Gastrocnemius medialis (tissue), 4 donors: ENCODE data around the gene RPL13. TPM values are rescaled to one million over a fixed set of nuclear protein-coding genes. Genes with fewer than 3 reads are reported as not detected.

Experiments
- ATAC-seq, 2 donors: fragments of 150-250 bp; one replicate each; pipeline ENCODE4 v1.9.1; 2016
- DNase-seq, 2 donors: peaks; one replicate each; pipeline ENCODE4 v3.0.0-alpha.2; 2019
- H3K27ac ChIP-seq, 4 donors: fragments of 200-600 bp; sonication (generic); 1 replicate in 1 of 4; 2 replicates in 3 of 4; pipeline ENCODE4 v1.5.1; 2016 to 2018; ENCODE audit warnings: mild to moderate bottlenecking in 2 of 4, moderate library complexity in 1 of 4
- H3K27me3 ChIP-seq, 3 donors: fragments of 200-600 bp; sonication (generic) in 2 of 3; 1 replicate in 1 of 3; 2 replicates in 2 of 3; pipeline versions ENCODE4 v1.5.1 to v1.6.0; 2016 to 2019; ENCODE audit warnings: mild to moderate bottlenecking in 1 of 3, moderate library complexity in 1 of 3
- H3K36me3 ChIP-seq, 2 donors: fragments of 200-600 bp; sonication (generic) in 1 of 2; one replicate each; pipeline ENCODE4 v1.5.1; 2017 to 2018
- H3K4me1 ChIP-seq, 2 donors: fragments of 200-600 bp; sonication (generic) in 1 of 2; one replicate each; pipeline ENCODE4 v1.5.1; 2016 to 2017; ENCODE audit warnings: mild to moderate bottlenecking in 2 of 2
- H3K4me3 ChIP-seq, 4 donors: fragments of 200-600 bp; sonication (generic) in 3 of 4; 1 replicate in 1 of 4; 2 replicates in 3 of 4; pipeline ENCODE4 v1.5.1; 2016 to 2019; ENCODE audit warnings: mild to moderate bottlenecking in 2 of 4
- H3K9me3 ChIP-seq, 3 donors: fragments of 200-600 bp; sonication (generic) in 2 of 3; 1 replicate in 1 of 3; 2 replicates in 2 of 3; pipeline ENCODE4 v1.5.1; 2016 to 2019
- CTCF ChIP-seq, 5 experiments: fragments of 450-650 bp in 3 of 5; fragments of 200-600 bp in 2 of 5; sonication (generic) in 2 of 5; IDR thresholded peaks in 4 of 5; conservative IDR thresholded peaks in 1 of 5; 1 replicate in 4 of 5; 2 replicates in 1 of 5; pipeline ENCODE4 v1.5.1; 2016 to 2019; ENCODE audit warnings: antibody characterized with exemption in 5 of 5, mild to moderate bottlenecking in 3 of 5, moderate library complexity in 3 of 5
- POLR2A ChIP-seq, 2 donors: fragments of 450-650 bp; IDR thresholded peaks; one replicate each; pipeline ENCODE4 v1.6.1; 2017; ENCODE audit warnings: antibody characterized with exemption in 2 of 2, mild to moderate bottlenecking in 2 of 2, moderate library complexity in 2 of 2
- in situ Hi-C, 4 donors: fragments of 200-750 bp; cut with MboI; loops; one replicate each; pipeline versions ENCODE4 v1.15.0 to v1.8.0; 2017; ENCODE audit warnings: low sequenced_read_pairs in 4 of 4
- intact Hi-C: fragments of 100-400 bp; cut with DNase I; formaldehyde crosslinking; loops from one replicate; pipeline ENCODE4 v1.15.1; 2023; ENCODE audit warnings: low total_unique reads
- total RNA-seq, 4 donors: library from RNA; depleted of rRNA; stranded (reverse); fragments of >200 nt; gene quantifications; one replicate each; pipeline versions ENCODE4 v1.1.0 to v1.2.3, GENCODE V29; 2016

The RPL13 gene
- total RNA-seq, 4 donors from 2014 or later, result 4,295 to 5,889 (median 4,806) TPM

GRCh38 chr16:89565256-89565505 is 4.7 kb downstream of the RPL13 start:
- ATAC-seq, result no peak

GRCh38 chr16:89565506-89566372 is 5.3 kb downstream of the RPL13 start:
- no peaks in the 10 kb centered on the region for H3K9me3 ChIP-seq
- peaks cover 0 to 37% of the 10 kb centered on the region in 2 donors for H3K36me3 ChIP-seq
- peak overlapping the region; percentile 4 to 15 (median 6) for H3K4me3 ChIP-seq
- peaks cover 33 to 36% of the 10 kb centered on the region in 2 donors for H3K4me1 ChIP-seq
- ATAC-seq (peak; percentile 39 to 60), DNase-seq (peak; percentile 28 to 75)
- in situ Hi-C loops, result no loop called here
- TF ChIP-seq CTCF (IDR thresholded peaks at IDR 0.05 in 4 of 5, conservative IDR thresholded peaks at IDR 0.05 in 1 of 5) (peak in 4 of 5 experiments; percentile 34 to 61 (median 58)), POLR2A (IDR thresholded peaks at IDR 0.05) (no peak)
- intact Hi-C loops, result no loop called here
- peak overlapping the region in 2 of 4 donors; percentile 17 to 91 for H3K27ac ChIP-seq
- peaks cover 12 to 16% (median 14%) of the 10 kb centered on the region in 3 donors for H3K27me3 ChIP-seq

More at GRCh38 chr16:89565256-89565505, 4.7 kb downstream of the RPL13 start:
- Histone ChIP-seq H3K36me3 (peaks cover 0 to 37% of the 10 kb centered on the region in 2 donors), H3K27ac (peak overlapping the region in 2 of 4 donors; percentile 17 to 91), H3K4me3 (peak overlapping the region in 1 of 4 donors; percentile 7), H3K27me3 (peaks cover 8 to 12% (median 10%) of the 10 kb centered on the region in 3 donors), H3K9me3 (no peaks in the 10 kb centered on the region), H3K4me1 (peaks cover 33 to 36% of the 10 kb centered on the region in 2 donors)
- TF ChIP-seq POLR2A (IDR thresholded peaks at IDR 0.05) (no peak), CTCF (IDR thresholded peaks at IDR 0.05 in 4 of 5, conservative IDR thresholded peaks at IDR 0.05 in 1 of 5) (no peak)
- in situ Hi-C loops (no loop called here), intact Hi-C loops (no loop called here)
- DNase-seq, result no peak

- ATAC-seq, result no peak
- H3K4me1 ChIP-seq, result peaks cover 19 to 22% of the 10 kb centered on the region in 2 donors
- no peak for DNase-seq
- in situ Hi-C loops, result no loop called here
- H3K4me3 ChIP-seq, result no peak overlapping the region
- H3K9me3 ChIP-seq, result no peaks in the 10 kb centered on the region
- H3K27me3 ChIP-seq, result peaks cover 14 to 27% (median 21%) of the 10 kb centered on the region in 3 donors
- intact Hi-C loops, result no loop called here
- H3K36me3 ChIP-seq, result peaks cover 0 to 19% of the 10 kb centered on the region in 2 donors
- TF ChIP-seq POLR2A (IDR thresholded peaks at IDR 0.05) (no peak), CTCF (IDR thresholded peaks at IDR 0.05 in 4 of 5, conservative IDR thresholded peaks at IDR 0.05 in 1 of 5) (no peak)
- H3K27ac ChIP-seq, result no peak overlapping the region
Observed at GRCh38 chr16:89567656-89568594, 7.4 kb downstream of the RPL13 start.

- H3K27me3 ChIP-seq, result peaks cover 24 to 43% (median 33%) of the 10 kb centered on the region in 3 donors
- H3K9me3 ChIP-seq, result no peaks in the 10 kb centered on the region
- DNase-seq (no peak), ATAC-seq (no peak)
- H3K36me3 ChIP-seq, result peaks cover 0 to under 1% of the 10 kb centered on the region in 2 donors
- intact Hi-C loops (no loop called here), in situ Hi-C loops (no loop called here)
- no peak overlapping the region for H3K27ac ChIP-seq
- H3K4me3 ChIP-seq, result no peak overlapping the region
- peaks cover 10 to 17% of the 10 kb centered on the region in 2 donors for H3K4me1 ChIP-seq
- no peak for TF ChIP-seq CTCF (IDR thresholded peaks at IDR 0.05 in 4 of 5, conservative IDR thresholded peaks at IDR 0.05 in 1 of 5)
- no peak for TF ChIP-seq POLR2A (IDR thresholded peaks at IDR 0.05)
Observed at GRCh38 chr16:89569506-89570341, 9.2 kb downstream of the RPL13 start.
